Vagina (tissue), 2 donors: ENCODE results near the gene DUSP22. TPM values are rescaled to one million over a fixed set of nuclear protein-coding genes. Genes with fewer than 3 reads are reported as not detected.

Experiments used
- DNase-seq, 2 donors: peaks; one replicate each; pipeline ENCODE4 v3.0.0-alpha.2; 2017; ENCODE audit errors: extremely low spot score in 2 of 2
- H3K27ac ChIP-seq: fragments of 200-600 bp; sonication (generic); one replicate; pipeline ENCODE4 v1.5.1; 2019
- H3K27me3 ChIP-seq: fragments of 200-600 bp; sonication (generic); one replicate; pipeline ENCODE4 v1.5.1; 2019
- H3K36me3 ChIP-seq, 2 donors: fragments of 200-600 bp; sonication (generic); one replicate each; pipeline ENCODE4 v1.5.1; 2017 to 2019
- H3K4me1 ChIP-seq: fragments of 200-600 bp; sonication (generic); one replicate; pipeline ENCODE4 v1.5.1; 2019
- H3K4me3 ChIP-seq, 2 donors: fragments of 200-600 bp; sonication (generic); 1 replicate in 1 of 2; 2 replicates in 1 of 2; pipeline ENCODE4 v1.5.1; 2016 to 2019
- H3K9me3 ChIP-seq: fragments of 200-600 bp; sonication (generic); one replicate; pipeline ENCODE4 v1.5.1; 2019
- POLR2A ChIP-seq, 2 donors: fragments of 450-650 bp; IDR thresholded peaks; one replicate each; pipeline ENCODE4 v1.6.1; 2017; ENCODE audit warnings: antibody characterized with exemption in 2 of 2, mild to moderate bottlenecking in 2 of 2, moderate library complexity in 2 of 2
- POLR2AphosphoS5 ChIP-seq, 2 donors: sonication (generic); formaldehyde crosslinking; IDR thresholded peaks; one replicate each; pipeline ENCODE4 v1.9.0; 2017; ENCODE audit warnings: antibody characterized with exemption in 2 of 2, mild to moderate bottlenecking in 2 of 2, low read depth in 1 of 2; ENCODE audit not compliant: insufficient read depth in 1 of 2
- intact Hi-C: fragments of 100-400 bp; cut with DNase I; formaldehyde crosslinking; loops from one replicate; pipeline ENCODE4 v1.15.1; 2023
- total RNA-seq: library from RNA; depleted of rRNA; stranded (reverse); fragments of >200 nt; gene quantifications from one replicate; pipeline ENCODE4 v1.2.3, GENCODE V29; 2016
- TF ChIP-seq, protein P1 (sequence below), 3 experiments: fragments of 450-650 bp in 2 of 3; fragments of 200-600 bp in 1 of 3; sonication (generic) in 1 of 3; IDR thresholded peaks; one replicate each; pipeline ENCODE4 v1.5.1; 2017 to 2019; ENCODE audit warnings: antibody characterized with exemption in 3 of 3, mild to moderate bottlenecking in 2 of 3, moderate library complexity in 2 of 3

DUSP22 gene
- total RNA-seq, 1 donor from 2014 or later, result 57.5 TPM

DNA sequence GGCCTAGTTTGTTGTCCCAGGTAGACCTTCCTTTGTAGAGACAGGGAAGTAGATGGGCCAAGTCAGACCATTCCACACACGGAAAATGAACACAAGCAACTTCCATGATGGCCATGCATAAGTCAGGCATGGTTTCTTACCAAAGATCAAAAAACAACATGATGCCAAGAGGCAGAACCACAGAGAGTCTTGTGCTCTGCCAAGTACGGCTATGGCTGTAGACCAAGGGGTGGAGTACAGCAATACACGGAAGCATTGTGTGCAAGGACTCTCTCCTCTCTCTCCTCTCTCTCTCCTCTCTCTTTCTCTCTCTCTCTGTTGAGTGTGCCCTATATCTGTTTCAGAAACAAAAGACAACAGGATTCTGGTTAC is 4.8 kb upstream of the DUSP22 start:
- Histone ChIP-seq H3K27ac (no peak overlapping the region), H3K4me1 (peaks cover 10% of the 10 kb centered on the region), H3K27me3 (no peaks in the 10 kb centered on the region), H3K4me3 (no peak overlapping the region), H3K9me3 (no peaks in the 10 kb centered on the region), H3K36me3 (no peaks in the 10 kb centered on the region)
- DNase-seq, result no peak
- intact Hi-C loops, result no loop called here
- TF ChIP-seq, protein P1, sequence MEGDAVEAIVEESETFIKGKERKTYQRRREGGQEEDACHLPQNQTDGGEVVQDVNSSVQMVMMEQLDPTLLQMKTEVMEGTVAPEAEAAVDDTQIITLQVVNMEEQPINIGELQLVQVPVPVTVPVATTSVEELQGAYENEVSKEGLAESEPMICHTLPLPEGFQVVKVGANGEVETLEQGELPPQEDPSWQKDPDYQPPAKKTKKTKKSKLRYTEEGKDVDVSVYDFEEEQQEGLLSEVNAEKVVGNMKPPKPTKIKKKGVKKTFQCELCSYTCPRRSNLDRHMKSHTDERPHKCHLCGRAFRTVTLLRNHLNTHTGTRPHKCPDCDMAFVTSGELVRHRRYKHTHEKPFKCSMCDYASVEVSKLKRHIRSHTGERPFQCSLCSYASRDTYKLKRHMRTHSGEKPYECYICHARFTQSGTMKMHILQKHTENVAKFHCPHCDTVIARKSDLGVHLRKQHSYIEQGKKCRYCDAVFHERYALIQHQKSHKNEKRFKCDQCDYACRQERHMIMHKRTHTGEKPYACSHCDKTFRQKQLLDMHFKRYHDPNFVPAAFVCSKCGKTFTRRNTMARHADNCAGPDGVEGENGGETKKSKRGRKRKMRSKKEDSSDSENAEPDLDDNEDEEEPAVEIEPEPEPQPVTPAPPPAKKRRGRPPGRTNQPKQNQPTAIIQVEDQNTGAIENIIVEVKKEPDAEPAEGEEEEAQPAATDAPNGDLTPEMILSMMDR (IDR thresholded peaks at IDR 0.05), result no peak
- TF ChIP-seq POLR2AphosphoS5 (IDR thresholded peaks at IDR 0.05; ENCODE audit: insufficient read depth in 1 of 2, low read depth in 1 of 2) (no peak), POLR2A (IDR thresholded peaks at IDR 0.05) (no peak)

DNA sequence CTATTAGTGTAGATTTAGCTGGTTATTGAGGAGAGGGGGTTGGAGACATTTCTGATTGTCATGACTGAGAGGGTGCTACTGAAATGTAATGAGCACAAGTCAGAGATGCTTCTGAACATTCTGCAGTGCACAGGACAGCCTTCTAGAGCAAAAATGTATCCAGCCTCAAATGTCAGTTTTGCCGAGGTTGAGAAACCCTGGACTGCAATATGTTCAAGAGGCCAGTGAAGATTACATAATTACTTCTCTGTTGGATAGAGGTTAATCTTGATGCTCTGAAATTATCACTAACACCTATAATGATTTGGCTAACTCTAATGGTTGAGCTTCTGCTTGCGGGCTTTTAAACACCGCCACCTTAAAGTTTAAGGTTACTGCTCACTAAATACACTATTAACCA is 3.4 kb upstream of the DUSP22 start:
- Histone ChIP-seq H3K9me3 (no peaks in the 10 kb centered on the region), H3K27ac (no peak overlapping the region), H3K27me3 (no peaks in the 10 kb centered on the region), H3K4me1 (peaks cover 17% of the 10 kb centered on the region), H3K4me3 (no peak overlapping the region), H3K36me3 (no peaks in the 10 kb centered on the region)
- no peak for TF ChIP-seq POLR2AphosphoS5 (IDR thresholded peaks at IDR 0.05; ENCODE audit: insufficient read depth in 1 of 2, low read depth in 1 of 2)
- no peak for TF ChIP-seq POLR2A (IDR thresholded peaks at IDR 0.05)
- TF ChIP-seq, protein P1 (IDR thresholded peaks at IDR 0.05), result no peak
- intact Hi-C loops, result no loop called here
- no peak for DNase-seq

DNA sequence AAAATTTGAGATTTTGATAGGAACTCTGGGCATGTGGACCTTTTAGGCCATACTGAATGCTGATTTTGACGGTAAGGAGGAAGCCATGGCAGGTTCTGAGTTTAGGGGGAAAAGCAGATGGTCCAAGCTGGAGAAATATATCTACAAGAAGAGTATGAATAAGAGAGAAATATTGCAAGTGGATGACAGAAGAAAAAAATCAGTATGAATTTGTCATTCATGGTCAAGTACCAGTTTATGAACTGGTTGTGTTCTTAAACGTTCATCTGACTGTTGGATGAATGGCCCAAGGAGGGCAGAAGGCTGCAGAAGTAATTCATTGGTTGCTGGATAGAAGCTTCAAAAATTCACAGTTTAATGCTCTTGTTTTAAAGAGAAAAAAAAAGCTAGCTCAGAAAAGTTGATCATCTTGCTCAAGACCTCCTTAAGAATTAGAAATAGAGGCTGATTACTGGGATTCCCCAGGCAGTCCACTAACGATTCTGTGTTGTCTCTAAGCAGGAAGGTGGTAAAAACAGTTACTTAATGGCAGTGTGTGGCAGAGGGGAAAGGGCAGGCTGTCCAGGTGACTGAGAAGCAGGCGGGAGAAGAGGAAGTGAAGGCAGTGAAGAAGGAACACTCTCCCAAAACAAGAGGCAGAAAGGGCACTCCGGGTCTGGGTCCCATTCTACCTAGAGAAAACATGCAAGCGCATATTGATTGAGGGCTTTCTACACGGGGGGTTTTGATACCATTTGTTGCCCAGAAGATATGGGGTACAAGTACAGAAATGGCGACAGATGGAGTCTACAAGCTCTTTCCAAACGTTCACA is 2.0 kb upstream of the DUSP22 start:
- intact Hi-C loops, result no loop called here

DNA sequence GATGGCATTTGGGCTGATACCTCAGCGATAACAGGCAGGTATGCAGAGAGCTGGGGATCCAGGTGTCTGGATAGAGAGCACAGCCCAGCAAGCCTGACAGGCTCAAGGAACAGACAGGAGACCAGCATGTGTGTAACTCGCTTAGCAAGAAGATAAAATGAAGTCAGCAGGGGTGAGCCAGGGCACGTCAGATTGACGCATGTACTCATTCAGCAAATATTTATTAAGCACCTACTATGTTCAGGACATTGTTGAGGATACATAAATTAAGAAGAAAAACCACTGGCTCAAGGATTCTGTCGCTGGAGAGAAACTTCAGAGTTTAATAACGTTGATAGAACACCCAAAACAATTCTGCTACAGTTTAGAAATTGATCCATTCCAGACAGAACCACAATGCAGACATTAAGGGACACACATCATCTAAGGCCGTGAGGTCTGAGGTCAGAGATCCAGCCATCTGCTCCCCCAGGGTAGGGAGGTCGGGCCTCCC is 1.0 kb upstream of the DUSP22 start:
- H3K27me3 ChIP-seq, result no peaks in the 10 kb centered on the region
- H3K4me1 ChIP-seq, result peaks cover 30% of the 10 kb centered on the region
- H3K4me3 ChIP-seq, result peak overlapping the region; percentile 54 to 72
- intact Hi-C loops, result no loop called here
- TF ChIP-seq POLR2AphosphoS5 (IDR thresholded peaks at IDR 0.05; ENCODE audit: insufficient read depth in 1 of 2, low read depth in 1 of 2), result peak in 1 of 2 donors; percentile 43
- TF ChIP-seq, protein P1 (IDR thresholded peaks at IDR 0.05), result no peak
- H3K27ac ChIP-seq, result peak overlapping the region; percentile 97
- H3K36me3 ChIP-seq, result no peaks in the 10 kb centered on the region
- no peak for DNase-seq
- no peaks in the 10 kb centered on the region for H3K9me3 ChIP-seq

More for the DNA sequence above, 2.0 kb upstream of the DUSP22 start:
- Histone ChIP-seq H3K27me3 (no peaks in the 10 kb centered on the region), H3K27ac (no peak overlapping the region), H3K9me3 (no peaks in the 10 kb centered on the region), H3K4me1 (peaks cover 24% of the 10 kb centered on the region), H3K4me3 (no peak overlapping the region), H3K36me3 (no peaks in the 10 kb centered on the region)
- DNase-seq, result no peak
- TF ChIP-seq POLR2AphosphoS5 (IDR thresholded peaks at IDR 0.05; ENCODE audit: insufficient read depth in 1 of 2, low read depth in 1 of 2) (no peak), POLR2A (IDR thresholded peaks at IDR 0.05) (no peak)
- TF ChIP-seq, protein P1 (IDR thresholded peaks at IDR 0.05), result no peak
